IMR-90 (cell line): Measurements from ENCODE around the gene CYP4B1. TPM values are rescaled to one million over a fixed set of nuclear protein-coding genes. Genes with fewer than 3 reads are reported as not detected.

Source experiments
- ATAC-seq: fragments of 200-7000 bp; cut with Tn5 transposase; 2 replicates; pipeline ENCODE4 v1.9.1; 2020; ENCODE audit warnings: low read depth, mild to moderate bottlenecking, moderate library complexity
- BruUV-seq: library from RNA; stranded (reverse); fragments of 400-500 nt; replicated peaks from 2 replicates; lab custom pipeline; 2021; lab: Mats Ljungman, UMichigan
- CTCF ChIA-PET: fragments of 300-600 bp; formaldehyde crosslinking; extraction: SDS; loops from one replicate; lab custom pipeline; 2021; ENCODE audit warnings: antibody characterized with exemption; lab: Yijun Ruan, JAX
- POLR2A ChIA-PET: fragments of 300-600 bp; sonication (Branson Sonifier 250); formaldehyde crosslinking; loops from one replicate; lab custom pipeline; 2022; ENCODE audit warnings: antibody characterized with exemption; ENCODE audit not compliant: unreplicated experiment; lab: Charles Lee
- DNase-seq: peaks from one replicate; pipeline ENCODE4 v3.0.0; 2013
- H2AFZ ChIP-seq: replicated peaks from 2 replicates; pipeline ENCODE3; 2013; ENCODE audit warnings: low read length, mild to moderate bottlenecking; ENCODE audit not compliant: poor library complexity
- H2AK5ac ChIP-seq: 2 replicates; pipeline ENCODE4 v1.6.1; 2013; ENCODE audit warnings: low read depth, low read length, inconsistent platforms
- H2AK9ac ChIP-seq: replicated peaks from 2 replicates; pipeline ENCODE3; 2013; ENCODE audit warnings: mild to moderate bottlenecking, low read depth, low read length, moderate library complexity; ENCODE audit not compliant: poor library complexity
- H2BK120ac ChIP-seq: 2 replicates; pipeline ENCODE4 v1.6.1; 2013; ENCODE audit warnings: low read depth, low read length, inconsistent platforms
- H2BK15ac ChIP-seq: 3 replicates; pipeline ENCODE4 v1.6.1; 2013; ENCODE audit warnings: low read depth, low read length, inconsistent platforms
- H2BK20ac ChIP-seq: 2 replicates; pipeline ENCODE4 v1.6.1; 2013; ENCODE audit warnings: low read depth, mild to moderate bottlenecking, inconsistent platforms, low read length, moderate library complexity
- H2BK5ac ChIP-seq: 2 replicates; pipeline ENCODE4 v1.6.1; 2013; ENCODE audit warnings: mild to moderate bottlenecking, low read depth, low read length, inconsistent platforms; ENCODE audit not compliant: poor library complexity, severe bottlenecking
- H3K14ac ChIP-seq: replicated peaks from 2 replicates; pipeline ENCODE4 v1.6.1; 2013; ENCODE audit warnings: low read depth, low read length, inconsistent platforms
- H3K18ac ChIP-seq: 2 replicates; pipeline ENCODE4 v1.6.1; 2013; ENCODE audit warnings: low read depth, low read length, control low read depth
- H3K23ac ChIP-seq: 2 replicates; pipeline ENCODE4 v1.6.1; 2013; ENCODE audit warnings: low read depth, low read length, inconsistent platforms
- H3K27ac ChIP-seq: 2 replicates; pipeline ENCODE4 v1.5.1; 2013; ENCODE audit warnings: mild to moderate bottlenecking, control low read depth, low read length; ENCODE audit not compliant: insufficient read depth
- H3K27me3 ChIP-seq: 2 replicates; pipeline ENCODE4 v1.6.1; 2013; ENCODE audit warnings: low read length; ENCODE audit not compliant: control insufficient read depth, insufficient read depth
- H3K36me3 ChIP-seq: 2 replicates; pipeline ENCODE4 v1.6.1; 2013; ENCODE audit warnings: low read length, mixed read lengths; ENCODE audit not compliant: control insufficient read depth, insufficient read depth
- H3K4ac ChIP-seq: 2 replicates; pipeline ENCODE4 v1.6.1; 2013; ENCODE audit warnings: low read depth, low read length, inconsistent platforms
- H3K4me1 ChIP-seq: 2 replicates; pipeline ENCODE4 v1.6.1; 2013; ENCODE audit warnings: low read length, mixed read lengths; ENCODE audit not compliant: control insufficient read depth, insufficient read depth
- H3K4me2 ChIP-seq: 2 replicates; pipeline ENCODE4 v1.6.1; 2013; ENCODE audit warnings: low read depth, mild to moderate bottlenecking, control low read depth, low read length, moderate library complexity
- H3K4me3 ChIP-seq: 2 replicates; pipeline ENCODE4 v1.5.1; 2013; ENCODE audit warnings: low read depth, mild to moderate bottlenecking, control low read depth, low read length, moderate library complexity; ENCODE audit not compliant: insufficient read depth
- H3K56ac ChIP-seq: 2 replicates; pipeline ENCODE4 v1.6.1; 2013; ENCODE audit warnings: low read length, inconsistent platforms; ENCODE audit not compliant: insufficient read depth; ENCODE audit errors: extremely low read depth
- H3K79me1 ChIP-seq, 2 experiments: 2 replicates each; pipeline ENCODE4 v1.6.1; 2013; ENCODE audit warnings: low read length in 2 of 2, inconsistent platforms in 1 of 2, low read depth in 1 of 2
- H3K9ac ChIP-seq: 2 replicates; pipeline ENCODE4 v1.6.1; 2013; ENCODE audit warnings: low read depth, low read length, control low read depth
- H3K9me1 ChIP-seq: 2 replicates; pipeline ENCODE4 v1.6.1; 2013; ENCODE audit warnings: low read length, inconsistent platforms; ENCODE audit not compliant: insufficient read depth
- H3K9me3 ChIP-seq: 2 replicates; pipeline ENCODE4 v1.6.1; 2013; ENCODE audit warnings: low read length; ENCODE audit not compliant: control insufficient read depth, insufficient read depth
- H4K20me1 ChIP-seq: 2 replicates; pipeline ENCODE4 v1.6.1; 2013; ENCODE audit warnings: low read length, inconsistent platforms; ENCODE audit not compliant: insufficient read depth
- H4K5ac ChIP-seq: 2 replicates; pipeline ENCODE4 v1.6.1; 2013; ENCODE audit warnings: mild to moderate bottlenecking, low read depth, low read length, control low read depth
- H4K8ac ChIP-seq, 2 experiments: 2 replicates each; pipeline ENCODE4 v1.6.1; 2013; ENCODE audit warnings: low read depth in 2 of 2, low read length in 2 of 2, control low read depth in 1 of 2, inconsistent platforms in 1 of 2
- H4K91ac ChIP-seq: 2 replicates; pipeline ENCODE4 v1.6.1; 2013; ENCODE audit warnings: low read depth, low read length, inconsistent platforms; ENCODE audit not compliant: insufficient read depth
- MAFK ChIP-seq: IDR thresholded peaks from 2 replicates; pipeline ENCODE4 v1.6.1; 2012; ENCODE audit warnings: low read depth, low read length, improper control_type of control experiment
- MXI1 ChIP-seq: IDR thresholded peaks from 2 replicates; pipeline ENCODE4 v1.6.1; 2012; ENCODE audit warnings: low read depth, mild to moderate bottlenecking, low read length, moderate library complexity, borderline replicate concordance
- WGBS, 2 experiments: methylation state at CpG; one replicate each; pipeline versions ENCODE4 v1.1.5 to v1.1.7; 2013; ENCODE audit warnings: missing lambda C conversion rate in 2 of 2; ENCODE audit not compliant: insufficient read length in 1 of 2; ENCODE audit errors: extremely low coverage in 2 of 2; 5-methylcytosine and 5-hydroxymethylcytosine counted together
- dilution Hi-C: fragments of 300-500 bp; cut with HindIII; formaldehyde crosslinking; loops from one replicate; pipeline ENCODE4 v1.14.3; 2018; ENCODE audit warnings: low sequenced_read_pairs; ENCODE audit not compliant: unreplicated experiment
- in situ Hi-C: fragments of 300-500 bp; cut with MboI; formaldehyde crosslinking; loops from 3 replicates; pipeline ENCODE4 v1.14.3; 2019; ENCODE audit warnings: low sequenced_read_pairs, inconsistent platforms, mixed read lengths
- intact Hi-C: fragments of 100-400 bp; cut with micrococcal nuclease; formaldehyde crosslinking; loops from 2 replicates; pipeline ENCODE4 v1.10.0; 2022
- polyA plus RNA-seq, 3 experiments: library from polyadenylated mRNA; depleted of rRNA; stranded (reverse); fragments of >200 nt; gene quantifications; 2 replicates each; pipeline ENCODE4 v1.2.3, GENCODE V29; 2012; ENCODE audit warnings: low replicate concordance in 1 of 3
- total RNA-seq: library from RNA; depleted of rRNA; stranded (reverse); fragments of >200 nt; gene quantifications from 2 replicates; pipeline ENCODE4 v1.2.3, GENCODE V29; 2012

The CYP4B1 gene
- total and polyA plus RNA-seq, 2 of the 4 experiments (the other 2 are of a cell fraction) = not detected

- Histone ChIP-seq H3K27me3 (no peaks in the 10 kb centered on the region), H3K4me2 (no peak overlapping the region), H2BK120ac (no peak overlapping the region), H3K23ac (no peak overlapping the region), H3K79me1 (no peaks in the 10 kb centered on the region), H2BK5ac (no peak overlapping the region), H3K9me1 (no peaks in the 10 kb centered on the region), H3K9ac (no peak overlapping the region), H4K20me1 (no peaks in the 10 kb centered on the region), H3K56ac (no peak overlapping the region), H3K14ac (no peak overlapping the region), H3K18ac (no peak overlapping the region), H2AFZ (no peak overlapping the region), H3K9me3 (peaks cover 16% of the 10 kb centered on the region), H4K91ac (no peak overlapping the region), H2AK9ac (no peak overlapping the region), H3K36me3 (no peaks in the 10 kb centered on the region), H4K5ac (no peak overlapping the region), H2BK20ac (no peak overlapping the region), H3K4me3 (no peak overlapping the region), H3K4ac (no peak overlapping the region), H2AK5ac (no peak overlapping the region), H2BK15ac (no peak overlapping the region), H4K8ac (no peak overlapping the region), H3K27ac (no peak overlapping the region), H3K4me1 (no peaks in the 10 kb centered on the region)
- CTCF ChIA-PET = interaction anchor here (1.0 kb wide), 1 partner anchor 670 kb away, joined by 3 read pairs; the partner anchor contains the start of gene FOXD2
- 6% methylated on average over 2 of the region's 4 CpGs; no CpG with 5 or more reads in 1 of the 2 experiments for WGBS, 2 experiments
- ATAC-seq = no peak
- TF ChIP-seq MAFK (peak; percentile 21; the same call in 1 of the 2 replicates), MXI1 (no peak)
- DNase-seq = no peak
- intact Hi-C loops (no loop called here), in situ Hi-C loops (no loop called here), dilution Hi-C loops (no loop called here)
- POLR2A ChIA-PET = no interaction called here
- no TSS peak for BruUV-seq
These were observed 31.1 kb upstream of the CYP4B1 start for GRCh38 chr1:46767649-46768282.
